Islet of Langerhans (tissue), 1 donor: ENCODE results near the gene ZNF628.
A peak's percentile ranks its signal among the peaks of the same experiment; 100 is the strongest.

Experiments used
- FAIRE-seq: peaks from one replicate; lab custom pipeline; 2011; peaks lifted over from hg19 to GRCh38; lab: Jason Lieb, UNC

The ZNF628 gene

DNA sequence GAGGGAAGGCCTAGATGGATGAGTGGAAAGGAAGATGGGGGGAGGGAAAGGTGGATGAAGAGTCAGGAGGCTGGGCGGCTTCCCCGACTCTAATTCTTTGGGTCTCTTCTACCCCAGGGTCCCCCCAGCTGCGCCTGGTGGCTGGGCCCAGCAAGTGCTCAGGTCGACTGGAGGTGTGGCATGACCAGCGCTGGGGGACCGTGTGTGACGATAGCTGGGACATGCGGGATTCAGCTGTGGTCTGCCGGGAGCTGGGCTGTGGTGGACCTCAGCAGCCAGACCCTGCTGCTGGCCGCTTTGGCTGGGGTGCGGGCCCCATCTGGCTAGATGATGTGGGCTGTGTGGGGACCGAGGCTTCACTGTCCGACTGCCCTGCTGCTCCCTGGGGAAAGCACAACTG is 21.3 kb downstream of the ZNF628 start:
- no peak for FAIRE-seq

GRCh38 chr19:55498246-55498840 is 21.9 kb downstream of the ZNF628 start:
- FAIRE-seq = no peak

- no peak for FAIRE-seq
Measured at GRCh38 chr19:55500368-55500952, 24.0 kb downstream of the ZNF628 start.

GRCh38 chr19:55502197-55502952 is 26.0 kb downstream of the ZNF628 start:
- no peak for FAIRE-seq

GRCh38 chr19:55503157-55503501 is 26.7 kb downstream of the ZNF628 start:
- no peak for FAIRE-seq

GRCh38 chr19:55503502-55504251 is 27.3 kb downstream of the ZNF628 start:
- FAIRE-seq = no peak

DNA sequence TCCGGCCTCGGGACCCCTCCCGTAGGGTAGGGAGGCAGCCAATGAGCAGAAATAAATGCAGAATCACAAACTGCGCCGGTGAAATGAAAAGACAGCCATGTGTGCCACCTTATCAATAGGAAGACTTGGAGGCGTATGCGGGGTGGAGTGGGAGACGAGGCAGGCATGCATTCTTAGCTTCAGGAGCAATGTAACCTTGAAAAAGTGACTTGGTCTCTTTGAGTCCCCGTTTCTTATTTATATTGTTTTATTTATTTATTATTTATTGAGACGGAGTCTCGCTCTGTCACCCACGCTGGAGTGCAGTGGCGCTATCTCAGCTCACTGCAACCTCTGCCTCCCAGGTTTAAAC is 27.8 kb downstream of the ZNF628 start:
- FAIRE-seq = no peak

GRCh38 chr19:55504981-55505380 is 28.6 kb downstream of the ZNF628 start:
- FAIRE-seq = no peak

- no peak for FAIRE-seq
Measured at GRCh38 chr19:55508120-55508519, 31.7 kb downstream of the ZNF628 start.

GRCh38 chr19:55516878-55517620 is 40.6 kb downstream of the ZNF628 start:
- peak; percentile 55 for FAIRE-seq

DNA sequence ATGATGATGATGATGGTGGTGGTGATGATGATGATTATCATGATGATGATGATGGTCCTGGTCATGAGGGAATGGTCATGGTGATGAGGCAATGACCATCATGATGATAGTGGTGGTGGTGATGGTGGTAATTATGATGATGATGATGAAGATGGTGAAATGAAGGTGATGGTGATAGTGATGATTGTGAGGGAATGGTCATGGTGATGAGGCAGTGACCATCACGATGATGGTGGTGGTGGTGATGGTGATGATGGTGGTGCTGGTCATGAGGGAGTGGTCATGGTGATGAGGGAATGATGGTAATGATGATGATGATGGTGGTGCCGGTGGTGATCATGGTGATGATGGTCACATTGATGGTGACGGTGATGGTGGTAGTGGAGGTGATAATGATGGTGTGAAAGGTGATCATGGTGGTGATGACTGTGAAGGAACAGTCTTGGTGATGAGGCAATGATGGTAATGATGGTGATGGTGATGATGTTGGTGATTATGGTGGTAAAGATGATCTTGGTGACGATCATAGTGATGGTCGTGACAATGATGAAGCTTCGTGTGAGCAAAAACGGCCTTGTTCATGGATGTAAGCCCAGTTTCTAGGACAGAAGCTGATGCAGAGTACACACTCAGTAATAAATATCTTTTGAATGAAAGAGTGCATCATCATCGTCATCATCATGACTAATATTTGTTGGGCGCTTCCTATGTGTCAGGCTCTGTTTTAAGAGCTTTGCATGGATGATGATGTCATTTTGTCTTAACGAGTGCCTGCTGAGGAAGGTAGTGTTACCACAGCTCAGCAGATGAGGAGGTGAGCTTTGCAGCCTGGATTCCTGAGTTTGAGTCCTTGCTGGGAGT is 43.3 kb downstream of the ZNF628 start:
- no peak for FAIRE-seq

DNA sequence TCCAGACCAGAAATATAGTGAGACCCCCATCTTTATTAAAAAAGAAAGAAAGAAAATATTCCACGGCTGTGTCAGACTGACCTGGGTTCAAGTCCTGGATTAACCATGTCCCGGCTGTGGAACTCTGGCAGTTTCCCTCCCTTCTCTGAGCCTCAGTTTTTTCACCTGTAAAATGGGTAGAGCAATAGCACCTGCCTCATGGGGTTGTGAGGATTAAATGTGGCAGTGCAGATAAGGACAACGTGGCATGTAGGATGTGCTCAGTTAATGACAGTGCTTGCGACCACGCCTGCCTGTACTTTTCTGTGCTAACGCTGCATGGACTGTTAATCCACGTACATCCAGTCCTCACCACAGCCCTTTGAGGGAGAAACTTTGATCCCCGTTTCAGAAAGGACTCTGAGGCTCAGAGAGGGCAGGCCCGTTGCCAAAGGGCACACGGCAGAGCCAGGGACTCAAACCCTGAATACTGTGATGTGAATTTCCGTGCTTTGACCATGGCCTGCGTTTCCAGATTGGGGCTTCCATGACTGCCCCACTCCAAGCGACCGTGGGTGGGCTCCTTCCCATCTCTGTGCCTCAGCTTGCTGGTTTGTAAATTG is 44.4 kb downstream of the ZNF628 start:
- FAIRE-seq = no peak

DNA sequence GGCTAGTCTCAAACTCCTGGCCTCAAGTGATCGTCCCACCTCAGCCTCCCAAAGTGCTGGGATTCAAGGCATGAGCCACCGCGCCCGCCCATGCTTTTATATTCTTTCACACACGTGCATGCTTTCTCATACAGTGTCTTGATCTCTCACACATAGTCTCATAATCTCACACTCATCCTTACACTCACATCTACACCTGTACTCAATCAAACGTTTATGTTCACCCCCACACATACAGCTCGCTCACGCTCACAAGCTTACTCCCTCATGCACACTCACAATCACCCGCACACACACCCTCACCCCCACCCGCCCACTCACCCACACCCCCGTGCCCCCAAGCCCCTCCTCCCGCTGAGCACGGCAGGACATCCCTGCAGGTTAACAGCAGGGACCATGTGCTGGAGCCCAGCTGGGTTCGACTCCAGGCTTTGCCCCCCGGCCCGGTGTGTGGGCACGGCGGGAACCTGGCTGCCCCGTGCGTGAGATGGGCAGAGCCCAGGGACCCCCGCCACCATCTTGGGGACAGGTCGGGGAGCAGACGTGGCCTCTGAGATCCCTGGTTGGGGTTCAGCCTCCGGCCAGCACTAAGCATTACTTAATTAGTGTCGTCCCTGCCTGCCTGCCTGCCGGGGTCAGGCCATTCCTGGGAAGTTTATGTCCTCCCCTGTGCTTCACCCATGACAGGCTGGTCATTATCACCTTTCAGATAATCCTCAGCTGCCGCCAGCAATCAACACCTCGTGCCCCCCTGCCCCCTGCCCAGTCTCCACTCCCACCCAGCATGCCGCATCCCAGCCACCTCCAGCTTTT is 49.1 kb downstream of the ZNF628 start:
- FAIRE-seq = no peak

DNA sequence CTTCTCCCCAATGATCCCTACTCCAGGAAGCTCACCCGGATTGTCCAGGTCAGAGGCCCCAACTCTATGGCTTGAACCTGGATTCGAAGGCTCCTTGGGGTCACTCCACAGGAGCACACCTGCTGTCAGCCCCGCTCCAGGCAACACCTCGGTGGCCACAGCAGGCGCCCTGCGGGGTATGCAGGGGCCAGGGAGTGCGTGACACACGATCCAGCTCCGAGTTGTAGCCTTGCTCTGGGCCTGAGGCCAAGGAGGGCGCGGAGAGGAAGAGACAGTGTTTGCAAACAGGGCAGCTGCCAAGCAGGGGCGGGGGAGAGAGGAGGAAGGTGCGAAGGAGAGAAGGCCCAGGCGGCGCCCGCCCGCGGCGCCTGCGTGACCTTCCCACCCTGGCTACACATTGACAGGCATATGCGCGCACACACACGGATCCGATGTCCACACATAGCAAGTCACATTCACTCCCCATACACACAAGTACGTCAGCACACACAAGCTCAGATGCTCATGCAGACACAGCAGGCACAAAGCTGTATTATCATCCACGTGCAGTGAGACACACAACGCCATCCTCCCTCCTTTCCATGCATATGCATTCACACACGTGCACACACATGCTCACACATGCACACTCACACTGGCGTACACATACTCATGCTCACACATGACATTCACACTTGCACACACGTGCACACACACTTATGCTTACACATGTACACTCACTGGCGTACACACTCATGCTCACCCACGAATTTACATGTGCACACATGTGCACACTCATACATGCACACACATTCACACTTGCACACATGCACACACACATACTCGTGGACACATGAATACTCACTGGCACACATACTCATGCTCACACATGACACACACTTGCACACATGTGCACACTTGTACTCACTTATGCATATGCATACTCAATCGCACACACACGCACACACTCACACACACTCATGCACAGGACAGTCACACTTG is 50.1 kb downstream of the ZNF628 start:
- FAIRE-seq = no peak

- FAIRE-seq = no peak
Measured at GRCh38 chr19:55527197-55528029, 51.0 kb downstream of the ZNF628 start.

GRCh38 chr19:55528030-55528803 is 51.8 kb downstream of the ZNF628 start:
- FAIRE-seq = no peak

DNA sequence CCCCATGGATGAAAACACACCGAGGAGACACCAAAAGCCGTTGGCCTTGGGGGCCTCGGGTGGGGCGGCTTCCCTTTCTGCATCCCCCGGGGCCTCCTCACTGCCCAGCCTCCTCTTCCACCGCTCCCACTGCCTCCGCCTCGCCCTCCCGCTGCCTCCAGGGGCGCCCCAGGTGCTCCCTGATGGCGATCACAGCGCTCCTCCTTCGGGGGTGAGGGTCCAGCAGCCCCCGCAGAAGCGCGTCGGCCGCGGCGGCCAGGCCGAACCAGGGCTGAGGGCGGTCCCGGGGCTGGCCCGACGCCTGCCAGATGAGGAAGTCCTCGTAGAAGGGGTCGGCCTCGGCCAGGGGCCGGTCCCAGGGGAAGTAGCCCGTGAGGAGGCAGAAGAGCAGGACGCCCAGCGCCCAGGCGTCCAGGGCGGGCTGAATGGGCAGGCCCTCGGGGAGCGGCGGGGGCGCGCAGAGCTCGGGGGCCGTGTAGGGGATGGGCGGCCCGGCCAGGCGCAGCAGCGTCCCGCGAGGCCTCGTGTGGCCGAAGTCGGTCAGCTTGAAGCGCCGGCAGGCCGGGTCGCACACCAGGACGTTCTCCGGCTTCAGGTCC is 53.3 kb downstream of the ZNF628 start:
- FAIRE-seq = no peak
